IMR-90 (cell line): ENCODE results near the gene TOB2. TPM values are rescaled to one million over a fixed set of nuclear protein-coding genes. Genes with fewer than 3 reads are reported as not detected.
A peak's percentile ranks its signal among the peaks of the same experiment; 100 is the strongest.

Experiments
- ATAC-seq: fragments of 200-7000 bp; cut with Tn5 transposase; 2 replicates; pipeline ENCODE4 v1.9.1; 2020; ENCODE audit warnings: low read depth, mild to moderate bottlenecking, moderate library complexity
- BruUV-seq: library from RNA; stranded (reverse); fragments of 400-500 nt; replicated peaks from 2 replicates; lab custom pipeline; 2021; lab: Mats Ljungman, UMichigan
- CTCF ChIA-PET: fragments of 300-600 bp; formaldehyde crosslinking; extraction: SDS; loops from one replicate; lab custom pipeline; 2021; ENCODE audit warnings: antibody characterized with exemption; lab: Yijun Ruan, JAX
- POLR2A ChIA-PET: fragments of 300-600 bp; sonication (Branson Sonifier 250); formaldehyde crosslinking; loops from one replicate; lab custom pipeline; 2022; ENCODE audit warnings: antibody characterized with exemption; ENCODE audit not compliant: unreplicated experiment; lab: Charles Lee
- DNase-seq: peaks from one replicate; pipeline ENCODE4 v3.0.0; 2013
- H2AFZ ChIP-seq: replicated peaks from 2 replicates; pipeline ENCODE3; 2013; ENCODE audit warnings: low read length, mild to moderate bottlenecking; ENCODE audit not compliant: poor library complexity
- H2AK5ac ChIP-seq: 2 replicates; pipeline ENCODE4 v1.6.1; 2013; ENCODE audit warnings: low read depth, low read length, inconsistent platforms
- H2AK9ac ChIP-seq: replicated peaks from 2 replicates; pipeline ENCODE3; 2013; ENCODE audit warnings: mild to moderate bottlenecking, low read depth, low read length, moderate library complexity; ENCODE audit not compliant: poor library complexity
- H2BK120ac ChIP-seq: 2 replicates; pipeline ENCODE4 v1.6.1; 2013; ENCODE audit warnings: low read depth, low read length, inconsistent platforms
- H2BK15ac ChIP-seq: 3 replicates; pipeline ENCODE4 v1.6.1; 2013; ENCODE audit warnings: low read depth, low read length, inconsistent platforms
- H2BK20ac ChIP-seq: 2 replicates; pipeline ENCODE4 v1.6.1; 2013; ENCODE audit warnings: low read depth, mild to moderate bottlenecking, inconsistent platforms, low read length, moderate library complexity
- H2BK5ac ChIP-seq: 2 replicates; pipeline ENCODE4 v1.6.1; 2013; ENCODE audit warnings: mild to moderate bottlenecking, low read depth, low read length, inconsistent platforms; ENCODE audit not compliant: poor library complexity, severe bottlenecking
- H3K14ac ChIP-seq: replicated peaks from 2 replicates; pipeline ENCODE4 v1.6.1; 2013; ENCODE audit warnings: low read depth, low read length, inconsistent platforms
- H3K18ac ChIP-seq: 2 replicates; pipeline ENCODE4 v1.6.1; 2013; ENCODE audit warnings: low read depth, low read length, control low read depth
- H3K23ac ChIP-seq: 2 replicates; pipeline ENCODE4 v1.6.1; 2013; ENCODE audit warnings: low read depth, low read length, inconsistent platforms
- H3K27ac ChIP-seq: 2 replicates; pipeline ENCODE4 v1.5.1; 2013; ENCODE audit warnings: mild to moderate bottlenecking, control low read depth, low read length; ENCODE audit not compliant: insufficient read depth
- H3K27me3 ChIP-seq: 2 replicates; pipeline ENCODE4 v1.6.1; 2013; ENCODE audit warnings: low read length; ENCODE audit not compliant: control insufficient read depth, insufficient read depth
- H3K36me3 ChIP-seq: 2 replicates; pipeline ENCODE4 v1.6.1; 2013; ENCODE audit warnings: low read length, mixed read lengths; ENCODE audit not compliant: control insufficient read depth, insufficient read depth
- H3K4ac ChIP-seq: 2 replicates; pipeline ENCODE4 v1.6.1; 2013; ENCODE audit warnings: low read depth, low read length, inconsistent platforms
- H3K4me1 ChIP-seq: 2 replicates; pipeline ENCODE4 v1.6.1; 2013; ENCODE audit warnings: low read length, mixed read lengths; ENCODE audit not compliant: control insufficient read depth, insufficient read depth
- H3K4me2 ChIP-seq: 2 replicates; pipeline ENCODE4 v1.6.1; 2013; ENCODE audit warnings: low read depth, mild to moderate bottlenecking, control low read depth, low read length, moderate library complexity
- H3K4me3 ChIP-seq: 2 replicates; pipeline ENCODE4 v1.5.1; 2013; ENCODE audit warnings: low read depth, mild to moderate bottlenecking, control low read depth, low read length, moderate library complexity; ENCODE audit not compliant: insufficient read depth
- H3K56ac ChIP-seq: 2 replicates; pipeline ENCODE4 v1.6.1; 2013; ENCODE audit warnings: low read length, inconsistent platforms; ENCODE audit not compliant: insufficient read depth; ENCODE audit errors: extremely low read depth
- H3K79me1 ChIP-seq, 2 experiments: 2 replicates each; pipeline ENCODE4 v1.6.1; 2013; ENCODE audit warnings: low read length in 2 of 2, inconsistent platforms in 1 of 2, low read depth in 1 of 2
- H3K9ac ChIP-seq: 2 replicates; pipeline ENCODE4 v1.6.1; 2013; ENCODE audit warnings: low read depth, low read length, control low read depth
- H3K9me1 ChIP-seq: 2 replicates; pipeline ENCODE4 v1.6.1; 2013; ENCODE audit warnings: low read length, inconsistent platforms; ENCODE audit not compliant: insufficient read depth
- H3K9me3 ChIP-seq: 2 replicates; pipeline ENCODE4 v1.6.1; 2013; ENCODE audit warnings: low read length; ENCODE audit not compliant: control insufficient read depth, insufficient read depth
- H4K20me1 ChIP-seq: 2 replicates; pipeline ENCODE4 v1.6.1; 2013; ENCODE audit warnings: low read length, inconsistent platforms; ENCODE audit not compliant: insufficient read depth
- H4K5ac ChIP-seq: 2 replicates; pipeline ENCODE4 v1.6.1; 2013; ENCODE audit warnings: mild to moderate bottlenecking, low read depth, low read length, control low read depth
- H4K8ac ChIP-seq, 2 experiments: 2 replicates each; pipeline ENCODE4 v1.6.1; 2013; ENCODE audit warnings: low read depth in 2 of 2, low read length in 2 of 2, control low read depth in 1 of 2, inconsistent platforms in 1 of 2
- H4K91ac ChIP-seq: 2 replicates; pipeline ENCODE4 v1.6.1; 2013; ENCODE audit warnings: low read depth, low read length, inconsistent platforms; ENCODE audit not compliant: insufficient read depth
- BHLHE40 ChIP-seq: fragments of 150-350 bp; IDR thresholded peaks from 2 replicates; pipeline ENCODE4 v1.6.1; 2016; ENCODE audit warnings: mild to moderate bottlenecking, low read depth, low read length
- CEBPB ChIP-seq: IDR thresholded peaks from 2 replicates; pipeline ENCODE4 v1.6.1; 2012; ENCODE audit warnings: low read depth, low read length, improper control_type of control experiment
- CTCF ChIP-seq: conservative IDR thresholded peaks from 2 replicates; pipeline ENCODE4 v1.5.1; 2012; ENCODE audit warnings: mild to moderate bottlenecking, low read depth, low read length, improper control_type of control experiment
- MAFK ChIP-seq: IDR thresholded peaks from 2 replicates; pipeline ENCODE4 v1.6.1; 2012; ENCODE audit warnings: low read depth, low read length, improper control_type of control experiment
- MXI1 ChIP-seq: IDR thresholded peaks from 2 replicates; pipeline ENCODE4 v1.6.1; 2012; ENCODE audit warnings: low read depth, mild to moderate bottlenecking, low read length, moderate library complexity, borderline replicate concordance
- NFE2L2 ChIP-seq: fragments of 150-350 bp; IDR thresholded peaks from 2 replicates; pipeline ENCODE4 v1.6.1; 2016; ENCODE audit warnings: low read depth, mild to moderate bottlenecking, low read length
- POLR2A ChIP-seq: IDR thresholded peaks from 2 replicates; pipeline ENCODE4 v1.6.1; 2012; ENCODE audit warnings: mild to moderate bottlenecking, low read depth, low read length
- RFX5 ChIP-seq: IDR thresholded peaks from 2 replicates; pipeline ENCODE4 v1.8.0; 2012; ENCODE audit warnings: low read depth, mild to moderate bottlenecking, low read length, moderate library complexity
- WGBS, 2 experiments: methylation state at CpG; one replicate each; pipeline versions ENCODE4 v1.1.5 to v1.1.7; 2013; ENCODE audit warnings: missing lambda C conversion rate in 2 of 2; ENCODE audit not compliant: insufficient read length in 1 of 2; ENCODE audit errors: extremely low coverage in 2 of 2; 5-methylcytosine and 5-hydroxymethylcytosine counted together
- dilution Hi-C: fragments of 300-500 bp; cut with HindIII; formaldehyde crosslinking; loops from one replicate; pipeline ENCODE4 v1.14.3; 2018; ENCODE audit warnings: low sequenced_read_pairs; ENCODE audit not compliant: unreplicated experiment
- in situ Hi-C: fragments of 300-500 bp; cut with MboI; formaldehyde crosslinking; loops from 3 replicates; pipeline ENCODE4 v1.14.3; 2019; ENCODE audit warnings: low sequenced_read_pairs, inconsistent platforms, mixed read lengths
- intact Hi-C: fragments of 100-400 bp; cut with micrococcal nuclease; formaldehyde crosslinking; loops from 2 replicates; pipeline ENCODE4 v1.10.0; 2022
- polyA plus RNA-seq, 3 experiments: library from polyadenylated mRNA; depleted of rRNA; stranded (reverse); fragments of >200 nt; gene quantifications; 2 replicates each; pipeline ENCODE4 v1.2.3, GENCODE V29; 2012; ENCODE audit warnings: low replicate concordance in 1 of 3
- total RNA-seq: library from RNA; depleted of rRNA; stranded (reverse); fragments of >200 nt; gene quantifications from 2 replicates; pipeline ENCODE4 v1.2.3, GENCODE V29; 2012

The TOB2 gene
- total and polyA plus RNA-seq, 2 of the 4 experiments (the other 2 are of a cell fraction) = 17.4 to 23.3 TPM

- Histone ChIP-seq H3K18ac (no peak overlapping the region), H3K4ac (0 out of 2 replicates have a peak overlapping the region, but pooled peaks have one; percentile 3), H3K4me3 (no peak overlapping the region), H3K4me1 (peaks cover 37% of the 10 kb centered on the region), H4K5ac (no peak overlapping the region), H3K36me3 (no peaks in the 10 kb centered on the region), H2BK15ac (no peak overlapping the region), H3K4me2 (0 out of 2 replicates have a peak overlapping the region, but pooled peaks have one; percentile 5), H3K23ac (no peak overlapping the region), H2AFZ (no peak overlapping the region), H2BK120ac (no peak overlapping the region), H4K91ac (no peak overlapping the region), H2AK9ac (no peak overlapping the region), H3K27ac (0 out of 2 replicates have a peak overlapping the region, but pooled peaks have one; percentile 14), H4K8ac (no peak overlapping the region), H4K20me1 (peaks cover 48% of the 10 kb centered on the region), H2BK5ac (no peak overlapping the region), H3K79me1 (peaks cover 23 to 81% of the 10 kb centered on the region in 2 experiments), H3K9me3 (no peaks in the 10 kb centered on the region), H2AK5ac (peak overlapping the region; percentile 4; the same call in 1 of the 2 replicates), H3K14ac (no peak overlapping the region), H3K27me3 (no peaks in the 10 kb centered on the region), H3K9ac (no peak overlapping the region), H3K9me1 (peaks cover 26% of the 10 kb centered on the region), H3K56ac (no peak overlapping the region), H2BK20ac (no peak overlapping the region)
- TF ChIP-seq NFE2L2 = no peak
- no peak for TF ChIP-seq POLR2A
- no peak for TF ChIP-seq MAFK
- no peak for TF ChIP-seq MXI1
- TF ChIP-seq CTCF = no peak
- TF ChIP-seq CEBPB = peak; percentile 96
- no peak for TF ChIP-seq RFX5
- TF ChIP-seq BHLHE40 = no peak
- dilution Hi-C loops (no loop called here), intact Hi-C loops (no loop called here), in situ Hi-C loops (no loop called here)
- ChIA-PET POLR2A (interaction anchor here (1.5 kb wide), 1 partner anchor 11 kb away, joined by 3 read pairs; the partner anchor contains the start of gene PHF5A), CTCF (interaction anchor here (1.9 kb wide), 1 partner anchor 39 kb away, joined by 7 read pairs; no protein-coding TSS in a partner anchor)
- WGBS, 2 experiments = no CpG with 5 or more reads among the region's 7 CpGs
- no TSS peak for BruUV-seq
- ATAC-seq (peak; percentile 5; the same call in 1 of the 2 replicates), DNase-seq (peak; percentile 59)
Observed at GRCh38 chr22:41478891-41479521, 32.4 kb upstream of the TOB2 start.
